Neural progenitor cell (in vitro differentiated cells): Measurements from ENCODE around the gene VPS4B.

Experiments used
- EZH2phosphoT487 ChIP-seq: fragments of 200-600 bp; sonication (generic); IDR thresholded peaks from 2 replicates; pipeline ENCODE4 v1.6.1; 2017; ENCODE audit warnings: antibody characterized with exemption
- TF ChIP-seq, protein P1 (sequence below): fragments of 200-600 bp; sonication (generic); IDR thresholded peaks from 2 replicates; pipeline ENCODE4 v1.5.1; 2017; ENCODE audit warnings: antibody characterized with exemption, mild to moderate bottlenecking

GRCh38 chr18:63460414-63460813 lies 38.1 kb upstream of the VPS4B start:
- no peak for TF ChIP-seq EZH2phosphoT487
- TF ChIP-seq, protein P1, sequence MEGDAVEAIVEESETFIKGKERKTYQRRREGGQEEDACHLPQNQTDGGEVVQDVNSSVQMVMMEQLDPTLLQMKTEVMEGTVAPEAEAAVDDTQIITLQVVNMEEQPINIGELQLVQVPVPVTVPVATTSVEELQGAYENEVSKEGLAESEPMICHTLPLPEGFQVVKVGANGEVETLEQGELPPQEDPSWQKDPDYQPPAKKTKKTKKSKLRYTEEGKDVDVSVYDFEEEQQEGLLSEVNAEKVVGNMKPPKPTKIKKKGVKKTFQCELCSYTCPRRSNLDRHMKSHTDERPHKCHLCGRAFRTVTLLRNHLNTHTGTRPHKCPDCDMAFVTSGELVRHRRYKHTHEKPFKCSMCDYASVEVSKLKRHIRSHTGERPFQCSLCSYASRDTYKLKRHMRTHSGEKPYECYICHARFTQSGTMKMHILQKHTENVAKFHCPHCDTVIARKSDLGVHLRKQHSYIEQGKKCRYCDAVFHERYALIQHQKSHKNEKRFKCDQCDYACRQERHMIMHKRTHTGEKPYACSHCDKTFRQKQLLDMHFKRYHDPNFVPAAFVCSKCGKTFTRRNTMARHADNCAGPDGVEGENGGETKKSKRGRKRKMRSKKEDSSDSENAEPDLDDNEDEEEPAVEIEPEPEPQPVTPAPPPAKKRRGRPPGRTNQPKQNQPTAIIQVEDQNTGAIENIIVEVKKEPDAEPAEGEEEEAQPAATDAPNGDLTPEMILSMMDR, result no peak
